Chondrocyte (in vitro differentiated cells): ENCODE results near the gene VRK3. TPM values are rescaled to one million over a fixed set of nuclear protein-coding genes. Genes with fewer than 3 reads are reported as not detected.
A peak's percentile ranks its signal among the peaks of the same experiment; 100 is the strongest.

Experiments
- DNase-seq: peaks from one replicate; pipeline ENCODE4 v3.0.0; 2021; ENCODE audit warnings: mixed read lengths, low spot score
- H3K27ac Mint-ChIP-seq: one replicate; pipeline ENCODE4 v1.8.0; 2021; ENCODE audit warnings: mild to moderate bottlenecking, moderate library complexity, mixed read lengths; ENCODE audit not compliant: unreplicated experiment
- H3K27me3 Mint-ChIP-seq: 2 replicates; pipeline ENCODE4 v1.8.0; 2021; ENCODE audit warnings: low read depth, mixed read lengths
- H3K36me3 Mint-ChIP-seq: 2 replicates; pipeline ENCODE4 v1.8.0; 2021; ENCODE audit warnings: low read depth, mixed read lengths
- H3K4me1 Mint-ChIP-seq: 2 replicates; pipeline ENCODE4 v1.8.0; 2021; ENCODE audit warnings: low read depth, mild to moderate bottlenecking, mixed read lengths
- H3K4me3 Mint-ChIP-seq: one replicate; pipeline ENCODE4 v1.8.0; 2021; ENCODE audit warnings: mild to moderate bottlenecking, moderate library complexity, mixed read lengths; ENCODE audit not compliant: unreplicated experiment
- H3K9me3 Mint-ChIP-seq: 2 replicates; pipeline ENCODE4 v1.8.0; 2021; ENCODE audit warnings: low read depth, mixed read lengths
- total RNA-seq: library from RNA; stranded (reverse); gene quantifications from 3 replicates; pipeline ENCODE4 v1.2.1, GENCODE V29; 2021
- TF ChIP-seq, protein P1 (sequence below): fragments of 200-600 bp; sonication (generic); IDR thresholded peaks from 2 replicates; pipeline ENCODE4 v1.5.0; 2021; ENCODE audit warnings: antibody characterized with exemption, mild to moderate bottlenecking, moderate library complexity

VRK3 gene
- total RNA-seq, 1 donor from 2014 or later: 21.1 TPM

DNA sequence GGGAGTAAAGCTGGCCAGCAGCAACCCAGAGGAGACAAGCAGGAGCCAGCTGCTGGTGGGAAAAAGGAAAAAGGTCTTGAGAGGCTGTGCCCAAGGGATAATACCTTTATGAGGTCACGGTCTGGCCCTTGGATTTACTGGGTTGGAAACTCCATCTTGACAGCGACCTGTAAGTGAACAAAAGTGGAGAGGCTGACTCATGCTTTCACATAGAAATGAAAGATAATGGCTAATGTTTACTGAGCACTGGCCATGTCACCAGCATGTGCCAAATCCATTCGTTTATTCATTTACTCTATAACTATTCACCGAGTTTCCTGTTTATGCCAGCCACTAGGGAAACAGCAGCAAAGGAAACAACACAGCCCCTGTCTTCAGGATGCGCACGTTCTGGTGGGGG lies 4.7 kb downstream of the VRK3 start:
- no peak overlapping the region for H3K27ac Mint-ChIP-seq
- TF ChIP-seq, protein P1, sequence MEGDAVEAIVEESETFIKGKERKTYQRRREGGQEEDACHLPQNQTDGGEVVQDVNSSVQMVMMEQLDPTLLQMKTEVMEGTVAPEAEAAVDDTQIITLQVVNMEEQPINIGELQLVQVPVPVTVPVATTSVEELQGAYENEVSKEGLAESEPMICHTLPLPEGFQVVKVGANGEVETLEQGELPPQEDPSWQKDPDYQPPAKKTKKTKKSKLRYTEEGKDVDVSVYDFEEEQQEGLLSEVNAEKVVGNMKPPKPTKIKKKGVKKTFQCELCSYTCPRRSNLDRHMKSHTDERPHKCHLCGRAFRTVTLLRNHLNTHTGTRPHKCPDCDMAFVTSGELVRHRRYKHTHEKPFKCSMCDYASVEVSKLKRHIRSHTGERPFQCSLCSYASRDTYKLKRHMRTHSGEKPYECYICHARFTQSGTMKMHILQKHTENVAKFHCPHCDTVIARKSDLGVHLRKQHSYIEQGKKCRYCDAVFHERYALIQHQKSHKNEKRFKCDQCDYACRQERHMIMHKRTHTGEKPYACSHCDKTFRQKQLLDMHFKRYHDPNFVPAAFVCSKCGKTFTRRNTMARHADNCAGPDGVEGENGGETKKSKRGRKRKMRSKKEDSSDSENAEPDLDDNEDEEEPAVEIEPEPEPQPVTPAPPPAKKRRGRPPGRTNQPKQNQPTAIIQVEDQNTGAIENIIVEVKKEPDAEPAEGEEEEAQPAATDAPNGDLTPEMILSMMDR: no peak
- H3K9me3 Mint-ChIP-seq: no peaks in the 10 kb centered on the region
- no peak for DNase-seq
- H3K36me3 Mint-ChIP-seq: peaks cover 12% of the 10 kb centered on the region
- no peak overlapping the region for H3K4me3 Mint-ChIP-seq
- H3K27me3 Mint-ChIP-seq: no peaks in the 10 kb centered on the region
- peaks cover 13% of the 10 kb centered on the region for H3K4me1 Mint-ChIP-seq

DNA sequence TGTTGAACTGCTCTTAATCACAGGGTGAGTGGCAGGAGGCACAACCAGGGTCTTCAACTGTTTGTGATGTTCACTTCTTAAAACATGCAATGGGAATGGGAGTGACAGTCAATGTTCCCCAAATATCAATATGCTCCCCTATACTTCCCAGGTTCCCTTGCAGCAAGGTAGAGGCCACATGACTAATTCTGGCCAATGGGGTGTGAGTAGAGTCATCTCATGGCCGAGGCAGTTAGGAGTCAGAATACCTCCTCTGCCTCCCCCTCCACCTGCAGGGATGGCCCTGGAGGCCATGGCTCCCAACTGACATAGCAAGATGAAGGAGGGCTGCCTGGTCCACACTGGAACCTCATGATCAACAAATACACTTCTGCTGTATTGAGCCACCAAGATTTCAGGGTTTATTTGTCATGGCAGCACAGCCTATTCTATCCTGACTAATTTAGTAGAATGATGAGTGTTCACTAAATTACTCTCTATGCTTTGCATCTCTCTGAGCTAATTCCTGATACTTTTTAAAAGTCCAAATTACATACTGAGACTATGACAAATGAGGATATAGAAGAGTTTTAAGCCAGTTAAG lies 8.9 kb downstream of the VRK3 start:
- Mint-ChIP-seq H3K4me3 (no peak overlapping the region), H3K27me3 (no peaks in the 10 kb centered on the region), H3K27ac (no peak overlapping the region), H3K4me1 (no peaks in the 10 kb centered on the region), H3K36me3 (peaks cover 31% of the 10 kb centered on the region), H3K9me3 (no peaks in the 10 kb centered on the region)
- DNase-seq: no peak
- TF ChIP-seq, protein P1: no peak

DNA sequence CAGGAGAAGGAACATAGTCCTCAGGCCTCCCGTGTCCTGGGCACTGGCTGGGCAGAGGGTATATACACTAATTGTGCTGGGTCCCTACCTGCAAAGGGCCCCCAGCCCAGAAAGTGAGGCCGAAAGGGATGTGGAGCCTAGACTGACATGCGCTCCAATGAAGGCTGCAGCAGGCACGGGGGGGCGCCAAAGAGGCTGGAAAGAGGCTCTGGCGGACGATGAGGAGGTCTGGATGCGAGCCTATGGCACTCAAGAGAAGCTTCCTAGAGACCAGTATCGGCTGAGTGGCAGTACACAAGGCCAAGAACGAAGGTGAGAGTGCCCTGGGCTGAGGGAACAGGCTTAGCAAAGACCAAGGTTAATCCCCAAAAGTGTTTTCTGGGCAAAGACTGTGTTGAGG lies 16.6 kb downstream of the VRK3 start:
- no peak overlapping the region for H3K4me3 Mint-ChIP-seq
- peaks cover 24% of the 10 kb centered on the region for H3K36me3 Mint-ChIP-seq
- H3K27me3 Mint-ChIP-seq: no peaks in the 10 kb centered on the region
- DNase-seq: no peak
- H3K27ac Mint-ChIP-seq: no peak overlapping the region
- no peaks in the 10 kb centered on the region for H3K9me3 Mint-ChIP-seq
- TF ChIP-seq, protein P1: peak; percentile 50
- peaks cover 16% of the 10 kb centered on the region for H3K4me1 Mint-ChIP-seq

DNA sequence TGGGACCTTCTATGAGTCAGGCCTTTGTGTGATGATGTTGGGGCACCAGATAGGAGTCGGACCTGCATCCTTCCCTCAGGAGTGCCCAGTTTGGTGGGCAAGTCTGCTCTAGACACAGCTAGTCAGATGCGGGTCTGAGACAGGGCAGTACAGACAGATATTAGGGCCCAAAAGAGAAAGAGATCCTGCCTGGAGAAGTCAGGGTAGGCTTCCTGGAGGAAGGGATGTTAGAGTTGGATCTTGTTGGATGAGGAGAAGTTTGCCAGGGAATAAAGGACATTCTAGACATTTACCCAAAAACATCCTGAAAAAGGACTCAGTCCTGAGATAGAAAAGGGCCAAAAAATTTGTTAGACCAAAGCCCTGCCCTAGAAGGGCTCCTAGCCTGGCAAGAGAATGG lies 17.2 kb downstream of the VRK3 start:
- Mint-ChIP-seq H3K27me3 (no peaks in the 10 kb centered on the region), H3K4me1 (peaks cover 17% of the 10 kb centered on the region), H3K36me3 (peaks cover 19% of the 10 kb centered on the region), H3K27ac (no peak overlapping the region), H3K4me3 (no peak overlapping the region), H3K9me3 (no peaks in the 10 kb centered on the region)
- TF ChIP-seq, protein P1: no peak
- DNase-seq: no peak

DNA sequence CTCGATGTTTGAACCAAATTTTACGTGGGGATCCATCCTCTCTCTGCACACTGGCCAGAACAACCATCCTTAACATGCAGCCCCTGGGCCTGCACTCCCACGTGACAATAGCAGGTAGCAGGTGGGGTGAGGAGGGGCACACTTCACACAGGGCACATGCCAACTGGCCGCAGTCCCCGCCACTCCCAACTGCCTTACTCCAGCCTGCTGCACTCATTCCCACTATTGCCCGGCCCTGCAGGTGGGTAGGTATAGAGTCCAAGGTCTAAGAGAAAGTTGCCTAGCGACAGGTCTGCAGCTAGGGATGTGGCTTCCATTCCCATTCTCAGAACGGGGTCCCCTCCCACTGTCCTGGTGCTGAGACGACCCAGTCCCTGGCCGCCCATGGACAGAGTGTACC lies 18.0 kb downstream of the VRK3 start:
- Mint-ChIP-seq H3K9me3 (no peaks in the 10 kb centered on the region), H3K27me3 (no peaks in the 10 kb centered on the region), H3K36me3 (peaks cover 19% of the 10 kb centered on the region), H3K4me1 (peaks cover 17% of the 10 kb centered on the region), H3K4me3 (no peak overlapping the region), H3K27ac (no peak overlapping the region)
- DNase-seq: no peak
- TF ChIP-seq, protein P1: no peak
